ENCODE measurements around the gene PRKCH. TPM values are rescaled to one million over a fixed set of nuclear protein-coding genes. Genes with fewer than 3 reads are reported as not detected.
A peak's percentile ranks its signal among the peaks of the same experiment; 100 is the strongest.

PRKCH gene
- total RNA-seq, 6 experiments from 2014 or later: 5.0 to 12.1 (median 8.8) TPM

GRCh38 chr14:61516118-61516743 is 194.9 kb downstream of the PRKCH start:
- Histone ChIP-seq H3K27ac (no peak overlapping the region), H3K27me3 (no peaks in the 10 kb centered on the region), H3K4me1 (peaks cover 0 to 17% (median 7%) of the 10 kb centered on the region in 4 donors), H3K4me3 (no peak overlapping the region), H3K36me3 (no peaks in the 10 kb centered on the region), H3K9me3 (no peaks in the 10 kb centered on the region)
- ATAC-seq (no peak), DNase-seq (no peak)
- intact Hi-C loops (cut with DNase I): no loop called here
- 81% methylated on average over 2 of the region's 2 CpGs for WGBS (ENCODE audit: insufficient coverage, low coverage, low lambda C conversion rate, missing lambda C conversion rate)
- TF ChIP-seq POLR2A (IDR thresholded peaks at IDR 0.05): no peak
- no peak for TF ChIP-seq CTCF (IDR thresholded peaks at IDR 0.05)

- H3K27me3 ChIP-seq: no peaks in the 10 kb centered on the region
- no peak overlapping the region for H3K4me3 ChIP-seq
- intact Hi-C loops (cut with DNase I): no loop called here
- H3K36me3 ChIP-seq: no peaks in the 10 kb centered on the region
- ATAC-seq (peak; percentile 4 to 23 (median 9)), DNase-seq (no peak)
- peaks cover 0 to 17% (median 7%) of the 10 kb centered on the region in 4 donors for H3K4me1 ChIP-seq
- no peaks in the 10 kb centered on the region for H3K9me3 ChIP-seq
- H3K27ac ChIP-seq: peak overlapping the region; percentile 40 to 61 (median 51)
- 80% methylated on average over 8 of the region's 9 CpGs for WGBS (ENCODE audit: insufficient coverage, low coverage, low lambda C conversion rate, missing lambda C conversion rate)
- TF ChIP-seq POLR2A (IDR thresholded peaks at IDR 0.05): no peak
- no peak for TF ChIP-seq CTCF (IDR thresholded peaks at IDR 0.05)
Observed at GRCh38 chr14:61516964-61517653, 195.7 kb downstream of the PRKCH start.

- peak; percentile 93 to 98 (median 96) for ATAC-seq
- no peak for TF ChIP-seq POLR2A (IDR thresholded peaks at IDR 0.05)
- no peak for TF ChIP-seq CTCF (IDR thresholded peaks at IDR 0.05)
- WGBS (ENCODE audit: insufficient coverage, low coverage, low lambda C conversion rate, missing lambda C conversion rate): 8% methylated on average over 5 of the region's 6 CpGs
- Histone ChIP-seq H3K9me3 (no peaks in the 10 kb centered on the region), H3K36me3 (no peaks in the 10 kb centered on the region), H3K27me3 (no peaks in the 10 kb centered on the region), H3K27ac (peak overlapping the region; percentile 40 to 61 (median 51)), H3K4me1 (peaks cover 0 to 17% (median 7%) of the 10 kb centered on the region in 4 donors), H3K4me3 (no peak overlapping the region)
- peak; percentile 64 to 85 (median 78) for DNase-seq
- intact Hi-C loops (cut with DNase I): no loop called here
Observed at GRCh38 chr14:61517911-61518384, 196.6 kb downstream of the PRKCH start.

GRCh38 chr14:61518403-61518802 is 197.0 kb downstream of the PRKCH start:
- Histone ChIP-seq H3K4me3 (no peak overlapping the region), H3K27ac (peak overlapping the region in 1 of 3 donors; percentile 61), H3K4me1 (peaks cover 0 to 17% (median 7%) of the 10 kb centered on the region in 4 donors), H3K36me3 (no peaks in the 10 kb centered on the region), H3K27me3 (no peaks in the 10 kb centered on the region), H3K9me3 (no peaks in the 10 kb centered on the region)
- 53% methylated on average over 2 of the region's 2 CpGs for WGBS (ENCODE audit: insufficient coverage, low coverage, low lambda C conversion rate, missing lambda C conversion rate)
- TF ChIP-seq POLR2A (IDR thresholded peaks at IDR 0.05) (no peak), CTCF (IDR thresholded peaks at IDR 0.05) (no peak)
- ATAC-seq: peak in 1 of 4 donors; percentile 10
- intact Hi-C loops (cut with DNase I): no loop called here
- no peak for DNase-seq
